OCI-LY1 (cell line): Measurements from ENCODE around the gene CCDC91.

ENCODE experiments used
- H2AFZ ChIP-seq: fragments of 200-600 bp; sonication (generic), shearing (Covaris generic); 2 replicates; pipeline ENCODE4 v1.6.0; 2014; ENCODE audit warnings: antibody characterized with exemption, mild to moderate bottlenecking, low read length
- H3F3A ChIP-seq: fragments of 200-600 bp; sonication (generic), shearing (Covaris generic); 2 replicates; pipeline ENCODE4 v1.6.0; 2014; ENCODE audit warnings: mild to moderate bottlenecking, antibody characterized with exemption, low read length, moderate library complexity; ENCODE audit not compliant: insufficient read depth
- H3K27ac ChIP-seq: fragments of 200-600 bp; sonication (generic); 2 replicates; pipeline ENCODE4 v1.5.1; 2014; ENCODE audit warnings: low read length, mixed run types, mild to moderate bottlenecking, low read depth; ENCODE audit not compliant: poor library complexity, severe bottlenecking
- H3K27me3 ChIP-seq: fragments of 200-600 bp; sonication (generic); 2 replicates; pipeline ENCODE4 v1.6.0; 2014; ENCODE audit warnings: antibody characterized with exemption, mild to moderate bottlenecking, low read length, moderate library complexity; ENCODE audit not compliant: insufficient read depth
- H3K36me3 ChIP-seq: fragments of 200-600 bp; sonication (generic); 2 replicates; pipeline ENCODE4 v1.6.1; 2014; ENCODE audit warnings: mild to moderate bottlenecking, antibody characterized with exemption, low read length, moderate library complexity, mixed read lengths; ENCODE audit not compliant: insufficient read depth
- H3K4me1 ChIP-seq: fragments of 200-600 bp; sonication (generic); 2 replicates; pipeline ENCODE4 v1.5.1; 2014; ENCODE audit warnings: mild to moderate bottlenecking, low read length, moderate library complexity; ENCODE audit not compliant: insufficient read depth, severe bottlenecking
- H3K4me2 ChIP-seq: fragments of 200-600 bp; sonication (generic), shearing (Covaris generic); 2 replicates; pipeline ENCODE4 v1.6.1; 2014; ENCODE audit warnings: low read length
- H3K4me3 ChIP-seq: fragments of 200-600 bp; sonication (generic); 2 replicates; pipeline ENCODE4 v1.5.1; 2014; ENCODE audit warnings: low read length, low read depth, mild to moderate bottlenecking, mixed read lengths; ENCODE audit not compliant: poor library complexity, severe bottlenecking
- H3K79me2 ChIP-seq: fragments of 200-600 bp; shearing (Covaris generic); 2 replicates; pipeline ENCODE4 v1.6.1; 2016; ENCODE audit warnings: mixed run types, low read length, mixed read lengths; ENCODE audit not compliant: insufficient read depth
- H3K9ac ChIP-seq: fragments of 200-600 bp; sonication (generic), shearing (Covaris generic); 2 replicates; pipeline ENCODE4 v1.6.1; 2014; ENCODE audit warnings: mild to moderate bottlenecking, low read length, mixed read lengths
- H3K9me2 ChIP-seq: fragments of 200-600 bp; sonication (generic), shearing (Covaris generic); 2 replicates; pipeline ENCODE4 v1.6.1; 2014; ENCODE audit warnings: low read depth, mild to moderate bottlenecking, low read length, mixed read lengths
- H3K9me3 ChIP-seq: fragments of 200-600 bp; shearing (Covaris generic); 2 replicates; pipeline ENCODE4 v1.6.1; 2014; ENCODE audit warnings: low read length, mixed read lengths
- H4K20me1 ChIP-seq: fragments of 200-600 bp; sonication (generic), shearing (Covaris generic); 2 replicates; pipeline ENCODE4 v1.6.0; 2016; ENCODE audit warnings: mild to moderate bottlenecking, low read length; ENCODE audit not compliant: insufficient read depth
- CTCF ChIP-seq: fragments of 200-600 bp; sonication (generic), shearing (Covaris generic); IDR thresholded peaks from 2 replicates; pipeline ENCODE4 v1.5.1; 2017; ENCODE audit warnings: mild to moderate bottlenecking, antibody characterized with exemption, low read length, moderate library complexity, mixed read lengths
- EZH2 ChIP-seq: fragments of 200-600 bp; sonication (generic), shearing (Covaris generic); IDR thresholded peaks from 2 replicates; pipeline ENCODE4 v1.8.0; 2017; ENCODE audit warnings: borderline replicate concordance, mixed run types, mild to moderate bottlenecking, antibody characterized with exemption, low read length, moderate library complexity, mixed read lengths

The CCDC91 gene

GRCh38 chr12:28500373-28501024 is 310.2 kb downstream of the CCDC91 start:
- Histone ChIP-seq H3K9me2 (no peaks in the 10 kb centered on the region), H3K4me3 (no peak overlapping the region), H4K20me1 (no peaks in the 10 kb centered on the region), H3K4me1 (no peaks in the 10 kb centered on the region), H3K36me3 (no peaks in the 10 kb centered on the region), H3K79me2 (no peaks in the 10 kb centered on the region), H3K27me3 (no peaks in the 10 kb centered on the region), H3K9ac (no peak overlapping the region), H3K4me2 (no peak overlapping the region), H3K9me3 (no peaks in the 10 kb centered on the region), H3K27ac (no peak overlapping the region), H2AFZ (no peak overlapping the region), H3F3A (no peaks in the 10 kb centered on the region)
- TF ChIP-seq CTCF = no peak

- Histone ChIP-seq H4K20me1 (no peaks in the 10 kb centered on the region), H3K9me3 (no peaks in the 10 kb centered on the region), H3K27me3 (no peaks in the 10 kb centered on the region), H3K4me3 (no peak overlapping the region), H3F3A (no peaks in the 10 kb centered on the region), H3K4me1 (no peaks in the 10 kb centered on the region), H3K36me3 (no peaks in the 10 kb centered on the region), H3K27ac (no peak overlapping the region), H3K79me2 (no peaks in the 10 kb centered on the region), H3K9ac (no peak overlapping the region), H3K9me2 (no peaks in the 10 kb centered on the region), H3K4me2 (no peak overlapping the region), H2AFZ (no peak overlapping the region)
- TF ChIP-seq EZH2 (no peak), CTCF (no peak)
Measured at GRCh38 chr12:28506271-28506670, 316.0 kb downstream of the CCDC91 start.

- H4K20me1 ChIP-seq = no peaks in the 10 kb centered on the region
- H3K4me3 ChIP-seq = no peak overlapping the region
- H3K27me3 ChIP-seq = no peaks in the 10 kb centered on the region
- no peak overlapping the region for H2AFZ ChIP-seq
- H3K9me3 ChIP-seq = no peaks in the 10 kb centered on the region
- no peaks in the 10 kb centered on the region for H3K4me1 ChIP-seq
- TF ChIP-seq CTCF = no peak
- no peak for TF ChIP-seq EZH2
- H3K79me2 ChIP-seq = no peaks in the 10 kb centered on the region
- no peak overlapping the region for H3K9ac ChIP-seq
- no peaks in the 10 kb centered on the region for H3K9me2 ChIP-seq
- H3F3A ChIP-seq = no peaks in the 10 kb centered on the region
- H3K36me3 ChIP-seq = no peaks in the 10 kb centered on the region
- no peak overlapping the region for H3K4me2 ChIP-seq
- no peak overlapping the region for H3K27ac ChIP-seq
Measured at GRCh38 chr12:28507033-28507432, 316.8 kb downstream of the CCDC91 start.
